ENCODE measurements around the gene U2AF2.

The U2AF2 gene

DNA sequence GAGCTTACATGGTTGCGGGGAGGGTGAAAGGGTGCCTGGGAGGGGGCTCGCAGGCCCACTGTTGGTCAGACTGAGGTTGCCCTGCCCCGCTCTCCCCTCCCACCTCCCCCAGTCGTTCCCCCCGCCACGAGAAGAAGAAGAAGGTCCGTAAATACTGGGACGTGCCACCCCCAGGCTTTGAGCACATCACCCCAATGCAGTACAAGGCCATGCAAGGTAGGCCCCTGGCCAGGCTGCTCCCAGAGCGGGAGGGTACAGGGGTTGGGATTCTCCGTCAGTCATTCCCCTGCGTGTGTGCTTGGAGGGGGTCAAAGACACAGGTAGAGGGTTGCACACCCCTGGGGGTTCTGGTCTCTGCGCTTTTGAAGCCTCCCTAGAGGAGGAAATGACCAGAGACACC lies 5.6 kb downstream of the U2AF2 start:
- no peak for DNase-seq

DNA sequence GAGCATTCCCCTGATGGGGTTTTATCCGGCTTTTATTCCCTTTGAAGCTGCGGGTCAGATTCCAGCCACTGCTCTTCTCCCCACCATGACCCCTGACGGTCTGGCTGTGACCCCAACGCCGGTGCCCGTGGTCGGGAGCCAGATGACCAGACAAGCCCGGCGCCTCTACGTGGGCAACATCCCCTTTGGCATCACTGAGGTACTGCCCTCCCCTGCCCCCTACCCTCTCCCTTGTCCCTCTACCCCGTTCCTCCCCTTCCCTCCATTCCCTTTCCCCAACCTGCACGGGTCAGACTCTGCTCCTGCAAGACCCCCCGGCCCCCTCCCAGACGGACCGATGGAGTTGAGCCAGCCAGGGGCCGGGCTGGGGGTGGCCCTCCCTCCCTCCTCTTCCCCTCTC lies 6.2 kb downstream of the U2AF2 start:
- DNase-seq, result no peak

DNA sequence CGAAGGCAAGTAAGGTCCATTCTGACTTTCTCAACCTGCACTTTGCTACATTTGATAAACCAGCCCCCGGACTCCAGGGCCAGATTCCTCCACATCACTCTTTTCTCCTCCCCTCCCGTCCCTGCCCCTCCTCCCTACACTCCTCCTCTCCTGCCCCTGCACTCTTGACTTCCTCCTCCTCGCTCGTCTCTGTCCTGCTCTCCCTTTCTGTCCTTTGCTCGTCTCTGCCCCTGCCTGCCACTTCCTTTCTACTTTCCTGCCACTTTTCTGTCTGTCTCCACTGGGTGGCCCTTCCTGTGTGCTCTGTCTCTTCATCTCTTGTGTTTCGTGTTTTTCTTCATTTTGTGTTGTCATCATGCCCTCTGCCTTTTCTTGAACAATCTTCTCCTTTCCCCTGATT lies 7.0 kb downstream of the U2AF2 start:
- DNase-seq, result no peak

DNA sequence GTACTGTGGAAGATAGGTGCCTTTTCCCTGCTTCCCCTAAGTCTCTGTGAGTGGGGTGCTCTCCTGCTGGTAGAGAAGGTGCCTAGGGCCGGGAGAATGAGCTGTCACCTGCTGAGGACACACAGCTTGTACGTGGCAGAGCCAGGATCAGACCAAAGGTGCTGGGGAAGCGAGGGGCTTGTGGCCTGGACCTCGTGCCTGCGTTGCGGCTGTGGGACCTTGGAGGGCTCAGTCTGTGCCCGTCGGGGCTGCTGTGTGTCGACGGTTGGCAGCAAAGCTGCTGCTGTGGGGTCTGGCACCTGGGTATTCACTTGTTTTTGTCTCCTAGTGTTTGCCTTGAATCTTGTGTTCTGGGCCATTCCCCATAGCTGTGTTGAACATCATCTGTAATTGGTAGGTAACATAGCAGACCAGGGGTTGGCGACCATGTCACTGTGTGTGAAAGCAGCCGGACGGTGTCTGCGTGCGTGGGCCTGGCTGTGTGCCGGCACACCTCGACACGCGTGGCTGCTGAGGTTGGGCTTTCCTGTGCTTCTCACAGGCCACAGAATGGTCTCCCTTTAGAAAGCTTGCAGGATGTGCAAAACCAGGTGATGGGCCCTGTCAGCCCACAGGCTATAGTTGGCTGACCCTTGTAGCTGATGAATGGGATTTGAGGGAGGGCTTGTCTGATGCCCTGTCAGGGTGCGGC lies 9.2 kb downstream of the U2AF2 start:
- no peak for DNase-seq

DNA sequence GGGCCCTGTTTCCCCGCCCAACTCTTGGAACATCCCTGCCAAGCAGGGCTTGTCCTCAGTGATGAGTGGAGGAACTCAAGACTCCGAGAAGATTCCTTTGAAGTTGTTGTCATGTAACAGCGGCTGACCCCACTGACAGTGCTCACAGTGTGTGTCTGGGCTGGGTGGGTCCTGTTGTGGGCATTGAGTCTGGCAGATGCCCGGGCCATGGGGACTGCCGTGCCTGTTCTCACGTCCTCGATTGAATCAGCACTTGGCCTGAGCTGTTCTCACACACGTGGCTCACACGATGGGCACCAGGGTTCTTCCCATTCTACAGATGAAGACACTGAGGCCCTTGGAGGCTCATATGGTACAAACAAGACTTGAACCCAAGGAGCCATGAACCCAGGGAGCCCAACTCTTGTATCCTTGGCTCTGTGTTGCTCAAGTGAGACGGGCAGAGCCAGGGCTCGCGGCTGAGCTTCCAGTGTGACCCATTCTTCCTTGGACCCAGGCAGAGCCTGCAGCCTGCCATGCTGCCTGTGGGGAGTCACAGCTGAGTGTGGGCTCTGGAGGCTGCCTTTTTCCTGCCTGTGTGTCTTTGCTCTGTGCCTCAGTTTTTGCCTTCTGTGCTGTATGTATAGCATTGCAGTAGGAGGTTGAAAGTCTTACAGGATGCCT lies 11.6 kb downstream of the U2AF2 start:
- no peak for DNase-seq

DNA sequence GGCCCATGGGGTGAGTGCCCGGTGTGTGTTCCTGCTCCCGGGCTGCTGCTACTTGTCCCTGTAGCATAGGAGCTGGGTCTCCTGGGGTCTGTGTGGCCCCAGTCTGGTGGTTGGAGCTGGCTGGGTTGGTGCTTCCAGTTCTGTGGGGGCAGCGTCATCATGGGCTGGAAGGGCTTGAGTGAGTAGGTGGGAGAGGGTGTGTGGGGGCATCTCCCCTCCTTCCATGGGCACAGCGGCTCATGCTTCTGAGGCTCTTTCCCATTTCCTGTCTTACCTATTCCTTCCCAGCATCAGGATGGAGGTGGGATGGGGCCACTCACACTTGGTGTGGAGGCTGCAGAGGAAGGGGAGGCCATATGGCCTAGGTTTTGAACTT lies 12.2 kb downstream of the U2AF2 start:
- DNase-seq, result no peak

DNA sequence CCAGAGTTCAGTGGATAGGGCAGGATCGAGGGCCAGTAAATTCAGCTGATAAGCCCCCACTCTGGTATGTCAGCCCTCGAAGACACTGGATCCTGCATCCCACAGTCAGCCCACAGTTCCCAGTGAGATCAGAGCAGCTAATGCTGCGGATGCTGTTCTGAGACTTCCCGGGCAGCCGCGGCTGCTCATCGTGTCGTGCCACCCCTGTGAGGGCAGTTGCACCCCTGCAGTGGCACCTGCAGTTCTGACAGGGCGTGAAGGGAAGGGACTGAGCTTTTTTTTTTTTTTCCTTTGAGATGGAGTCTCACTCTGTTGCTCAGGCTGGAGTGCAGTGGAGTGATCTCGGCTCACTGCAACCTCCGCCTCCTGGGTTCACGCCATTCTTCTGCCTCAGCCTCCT lies 12.7 kb downstream of the U2AF2 start:
- no peak for DNase-seq

DNA sequence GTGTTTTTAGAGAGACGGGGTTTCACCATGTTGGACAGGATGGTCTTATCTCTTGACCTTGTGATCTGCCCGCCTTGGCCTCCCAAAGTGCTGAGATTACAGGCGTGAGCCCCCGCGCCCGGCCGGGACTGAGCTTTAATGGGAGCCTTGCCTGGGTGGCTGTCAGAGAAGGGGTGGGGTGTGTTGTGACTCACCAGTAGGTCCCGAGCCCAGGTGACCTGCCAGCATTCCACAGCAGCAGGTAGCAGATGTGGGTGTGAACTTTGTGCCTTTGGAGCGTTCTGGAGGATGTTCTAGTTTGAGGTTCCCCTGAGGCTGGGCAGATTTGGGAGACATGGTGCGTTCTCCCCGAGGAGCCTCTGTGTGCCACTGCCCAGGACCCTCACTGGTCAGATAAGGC lies 13.1 kb downstream of the U2AF2 start:
- DNase-seq, result no peak

DNA sequence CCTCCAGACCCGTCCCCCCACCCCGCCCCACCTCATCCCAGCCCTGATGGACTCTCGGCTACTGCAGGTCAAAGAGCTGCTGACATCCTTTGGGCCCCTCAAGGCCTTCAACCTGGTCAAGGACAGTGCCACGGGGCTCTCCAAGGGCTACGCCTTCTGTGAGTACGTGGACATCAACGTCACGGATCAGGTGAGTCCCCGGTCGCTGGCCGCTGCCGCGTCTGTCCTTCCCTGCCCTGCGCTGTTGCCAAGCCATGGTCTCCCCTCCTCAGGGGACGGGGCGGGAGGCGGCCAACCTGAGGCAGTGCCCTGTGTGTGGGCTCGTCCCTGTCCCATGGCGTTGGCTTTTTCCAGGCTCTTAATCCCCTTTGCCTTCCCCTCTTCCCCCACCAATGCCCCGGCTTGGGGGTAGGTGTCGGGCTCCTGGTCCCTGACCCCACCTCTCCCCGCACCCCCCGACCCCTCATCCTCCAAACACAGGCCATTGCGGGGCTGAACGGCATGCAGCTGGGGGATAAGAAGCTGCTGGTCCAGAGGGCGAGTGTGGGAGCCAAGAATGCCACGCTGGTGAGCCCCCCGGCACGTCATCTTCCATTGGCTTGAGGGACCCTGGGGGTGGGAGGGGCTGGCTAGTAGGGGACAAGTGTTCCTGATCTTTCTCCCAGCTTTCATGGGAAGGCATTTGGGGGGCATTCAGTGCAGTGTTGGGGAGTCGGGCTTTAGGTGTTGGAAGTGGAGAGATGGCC lies 13.9 kb downstream of the U2AF2 start:
- DNase-seq, result no peak

DNA sequence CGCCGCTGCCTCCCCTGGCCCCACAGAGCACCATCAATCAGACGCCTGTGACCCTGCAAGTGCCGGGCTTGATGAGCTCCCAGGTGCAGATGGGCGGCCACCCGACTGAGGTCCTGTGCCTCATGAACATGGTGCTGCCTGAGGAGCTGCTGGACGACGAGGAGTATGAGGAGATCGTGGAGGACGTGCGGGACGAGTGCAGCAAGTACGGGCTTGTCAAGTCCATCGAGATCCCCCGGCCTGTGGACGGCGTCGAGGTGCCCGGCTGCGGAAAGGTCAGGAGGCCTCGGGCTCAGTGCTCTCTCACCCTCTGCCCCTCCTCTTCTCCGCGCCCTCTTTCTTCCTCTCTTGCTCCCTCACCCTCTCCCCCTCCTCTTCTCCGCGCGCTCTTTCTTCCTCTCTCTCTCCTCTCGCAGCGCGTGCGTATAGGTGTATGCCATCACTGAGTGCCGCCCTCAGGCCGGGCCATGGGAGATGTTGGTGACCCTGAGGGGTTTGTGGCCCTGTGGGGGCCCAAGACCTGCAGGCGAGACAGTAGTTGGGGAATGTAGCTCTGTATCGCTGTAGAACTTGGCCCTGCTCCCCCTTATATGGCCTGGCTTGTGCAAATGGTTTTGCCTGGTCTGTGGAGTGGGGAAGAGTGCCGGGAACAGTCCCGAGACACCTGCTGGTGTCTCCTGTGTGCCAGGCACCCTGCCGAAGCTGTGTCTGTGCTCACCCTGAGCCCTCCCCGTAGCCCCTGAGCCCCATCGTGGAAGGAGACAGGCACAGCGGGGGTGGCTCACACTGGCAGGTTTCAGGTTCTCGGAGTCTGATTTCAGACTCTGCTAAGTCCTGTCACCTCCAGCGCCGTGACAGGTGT lies 14.8 kb downstream of the U2AF2 start:
- DNase-seq, result no peak

DNA sequence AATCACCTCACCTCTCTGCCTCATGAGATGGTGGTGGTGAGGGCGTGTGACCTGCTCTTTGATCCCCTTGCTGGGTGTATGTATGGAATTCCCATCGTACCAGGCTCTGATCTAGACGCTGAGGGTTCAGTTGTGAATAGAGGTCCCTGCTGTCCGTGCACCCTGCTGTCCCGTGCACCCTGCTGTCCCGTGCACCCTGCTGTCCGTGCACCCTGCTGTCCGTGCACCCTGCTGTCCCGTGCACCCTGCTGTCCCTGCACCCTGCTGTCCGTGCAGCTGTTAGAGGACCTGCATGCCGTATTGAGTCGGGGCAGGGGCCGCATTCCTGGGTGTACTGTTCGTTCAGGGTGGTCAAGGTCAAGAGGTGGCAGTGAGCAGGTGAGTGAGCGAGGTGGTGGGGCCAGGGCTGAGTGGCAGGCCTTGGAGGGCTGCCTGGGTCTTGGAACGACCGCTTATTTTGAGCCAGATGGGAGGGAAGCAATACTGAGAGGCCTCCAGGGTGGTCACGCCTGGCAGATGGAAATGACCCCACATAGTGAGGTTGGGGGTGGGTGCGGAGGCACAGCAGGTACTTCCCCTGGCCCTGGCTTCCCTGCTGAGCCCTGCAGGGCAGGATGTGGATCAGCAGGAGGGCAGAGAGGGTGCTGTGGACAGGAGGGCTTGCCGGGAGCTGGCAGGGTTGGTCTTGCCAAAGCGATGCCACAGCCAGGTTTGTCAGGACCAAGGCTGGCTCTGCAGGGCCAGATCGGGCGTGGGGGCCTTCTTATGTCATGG lies 15.6 kb downstream of the U2AF2 start:
- no peak for DNase-seq

DNA sequence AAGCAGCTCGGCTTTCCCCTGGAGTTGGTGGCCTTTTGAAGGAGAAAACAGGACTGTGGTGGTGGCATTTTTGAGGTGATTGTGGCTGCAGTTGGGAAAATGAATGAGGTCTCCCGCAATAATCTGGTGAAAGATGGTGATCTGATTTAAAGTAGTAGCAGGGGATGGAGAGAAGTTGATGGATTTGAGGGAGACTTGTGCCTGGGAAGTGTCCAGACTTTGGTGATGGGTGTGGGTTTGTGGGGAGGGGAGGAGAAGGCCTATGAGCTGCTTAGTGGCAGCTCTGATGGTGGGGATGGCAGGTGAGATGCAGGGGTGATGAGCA lies 16.2 kb downstream of the U2AF2 start:
- DNase-seq, result no peak

DNA sequence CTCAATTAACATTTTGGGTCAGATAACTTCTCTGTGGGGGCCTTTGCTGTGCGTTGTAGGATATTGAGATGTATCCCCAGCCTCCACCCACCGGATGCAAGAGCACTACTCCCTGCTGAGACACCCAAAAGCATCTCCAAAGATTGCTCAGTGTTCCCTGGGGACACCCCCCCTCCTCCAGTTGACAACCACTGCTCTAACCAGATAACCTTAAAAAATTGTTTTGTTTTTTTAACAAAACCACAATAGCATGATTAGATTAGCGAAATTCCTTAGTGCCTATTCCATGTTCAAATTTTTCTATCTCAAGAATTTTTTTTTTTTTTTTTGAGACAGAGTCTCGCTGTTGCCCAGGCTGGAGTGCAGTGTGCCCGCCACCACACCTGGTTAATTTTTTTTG lies 17.6 kb downstream of the U2AF2 start:
- no peak for DNase-seq

DNA sequence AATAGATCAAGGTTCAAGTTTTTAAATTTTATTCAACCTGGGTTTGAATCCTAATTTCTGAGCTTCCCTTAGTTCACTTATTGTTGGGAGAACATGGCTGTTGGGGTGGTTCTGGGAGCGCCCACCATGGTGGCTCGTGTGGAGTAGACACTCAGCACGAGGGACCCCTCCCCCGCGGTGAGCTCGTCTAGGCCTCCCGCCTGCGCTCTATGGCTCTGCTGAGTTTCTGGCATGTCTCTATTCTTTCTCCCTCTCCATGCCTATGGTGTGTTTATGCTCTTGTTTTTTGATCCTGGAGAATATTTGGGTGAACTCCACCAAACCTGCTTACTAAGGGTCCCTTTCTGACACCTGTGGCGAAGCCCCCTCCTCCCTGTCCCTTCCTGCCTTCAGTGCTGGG lies 18.6 kb downstream of the U2AF2 start:
- DNase-seq, result no peak

DNA sequence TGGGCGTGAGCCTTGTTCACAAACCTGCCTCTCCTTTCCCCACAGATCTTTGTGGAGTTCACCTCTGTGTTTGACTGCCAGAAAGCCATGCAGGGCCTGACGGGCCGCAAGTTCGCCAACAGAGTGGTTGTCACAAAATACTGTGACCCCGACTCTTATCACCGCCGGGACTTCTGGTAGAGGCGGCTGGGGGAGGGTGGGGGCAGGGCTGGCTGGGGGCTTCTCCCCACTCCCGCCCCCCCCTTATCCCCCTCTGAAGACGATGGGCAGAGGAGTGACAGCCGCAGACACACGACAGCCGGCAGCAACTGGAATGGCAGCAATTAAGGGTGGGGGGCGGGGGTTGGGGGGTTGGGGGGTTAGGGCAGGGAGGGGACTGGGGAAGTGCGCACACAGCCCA lies 19.1 kb downstream of the U2AF2 start:
- no peak for DNase-seq

DNA sequence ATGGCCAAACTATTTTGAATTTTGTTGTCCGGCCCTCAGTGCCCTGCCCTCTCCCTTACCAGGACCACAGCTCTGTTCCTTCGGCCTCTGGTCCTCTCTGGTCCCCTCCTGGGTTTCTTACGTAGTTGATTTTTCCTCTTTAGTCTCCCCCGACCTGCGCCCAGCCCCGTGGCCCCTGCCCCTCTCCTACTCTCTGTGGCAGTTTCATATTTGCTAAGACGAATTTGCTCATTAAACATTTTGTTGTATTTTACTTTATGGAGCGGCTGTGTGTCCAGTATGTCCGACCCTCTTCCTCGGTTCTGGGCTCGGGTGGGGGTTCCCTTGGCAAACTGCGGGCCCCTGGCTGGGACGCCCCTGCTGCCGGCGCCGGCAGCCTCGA lies 19.6 kb downstream of the U2AF2 start:
- no peak for DNase-seq

DNA sequence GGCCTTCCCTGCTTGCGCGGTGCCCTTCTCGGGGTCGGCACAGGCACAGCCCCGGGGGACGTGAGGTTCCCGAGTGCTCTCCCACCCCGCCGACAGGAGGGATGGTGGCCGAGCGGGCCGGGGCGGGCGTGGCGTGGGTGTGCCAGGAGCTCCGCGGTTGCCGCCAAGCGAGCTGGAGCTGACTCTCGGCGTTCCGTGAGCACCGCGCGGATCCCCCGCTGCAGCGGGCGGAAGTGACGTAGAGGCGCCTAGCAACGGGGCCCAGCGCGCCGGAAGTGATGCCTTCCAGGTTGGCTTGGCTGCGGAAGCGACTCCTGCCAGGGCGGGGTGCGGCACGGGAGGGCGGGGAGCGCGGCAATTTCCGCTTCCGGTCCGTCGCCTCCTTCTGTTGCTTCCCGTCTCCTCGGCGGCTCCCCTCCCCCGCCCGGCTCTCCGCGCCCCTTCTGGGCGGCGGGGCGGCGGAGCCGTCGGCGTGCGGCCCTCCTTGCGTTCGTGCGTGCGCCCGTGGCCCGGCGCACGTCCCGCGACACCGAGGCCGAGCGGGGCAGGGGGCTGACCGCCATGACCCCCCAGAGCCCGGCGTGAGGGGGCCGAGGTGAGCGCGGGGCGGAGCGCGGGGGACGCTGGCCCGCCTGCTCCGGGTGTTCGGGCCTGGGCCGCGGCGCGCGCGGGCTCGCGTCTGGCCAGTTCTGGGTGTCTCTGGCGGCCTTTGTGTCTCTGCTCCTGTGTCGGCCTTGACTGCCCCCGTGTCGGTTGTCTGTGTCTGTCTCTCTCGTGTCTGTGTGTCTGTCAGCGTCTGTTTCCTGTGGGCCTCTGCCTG lies 20.2 kb downstream of the U2AF2 start, which contains the start of gene EPN1:
Gene EPN1 (plus strand): TSS at position 386 of the 820 bp plus-strand sequence. CDS start 3,402 bp downstream, outside the sequence.
- peak; percentile 96 for DNase-seq

DNA sequence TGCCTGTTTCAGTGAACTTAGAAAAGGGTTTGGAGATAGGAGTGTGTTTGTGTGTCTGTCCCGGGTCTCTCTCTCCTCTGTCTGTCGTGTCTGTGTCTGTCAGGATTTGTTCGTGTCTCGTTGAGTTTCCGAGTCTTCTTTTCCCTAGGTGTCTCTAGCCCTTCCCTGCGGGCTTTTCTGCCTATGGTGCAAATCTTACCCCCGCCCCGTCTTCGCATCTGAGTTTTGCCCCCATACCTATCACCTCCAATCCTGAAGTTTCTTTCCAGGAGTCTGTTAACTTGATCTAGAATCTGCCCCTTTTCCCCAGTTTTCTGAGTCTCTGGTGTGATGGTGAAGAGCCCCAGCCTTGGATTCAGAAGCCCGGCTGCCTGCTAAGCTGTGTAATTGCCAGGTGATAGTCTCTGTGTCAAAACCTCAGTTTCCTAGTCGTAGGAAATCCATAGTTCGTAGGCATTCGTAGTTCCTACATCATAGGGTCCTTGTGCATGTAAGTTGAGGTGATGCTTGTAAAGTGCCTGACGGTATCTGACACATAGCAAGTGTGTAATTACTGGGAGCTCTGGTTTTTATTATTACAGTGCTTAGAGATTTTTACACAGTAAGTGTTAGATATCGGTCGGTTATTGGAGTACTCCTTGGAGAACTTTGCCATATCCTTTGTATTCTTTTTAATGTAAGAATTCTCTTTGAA lies 21.0 kb downstream of the U2AF2 start:
- no peak for DNase-seq

DNA sequence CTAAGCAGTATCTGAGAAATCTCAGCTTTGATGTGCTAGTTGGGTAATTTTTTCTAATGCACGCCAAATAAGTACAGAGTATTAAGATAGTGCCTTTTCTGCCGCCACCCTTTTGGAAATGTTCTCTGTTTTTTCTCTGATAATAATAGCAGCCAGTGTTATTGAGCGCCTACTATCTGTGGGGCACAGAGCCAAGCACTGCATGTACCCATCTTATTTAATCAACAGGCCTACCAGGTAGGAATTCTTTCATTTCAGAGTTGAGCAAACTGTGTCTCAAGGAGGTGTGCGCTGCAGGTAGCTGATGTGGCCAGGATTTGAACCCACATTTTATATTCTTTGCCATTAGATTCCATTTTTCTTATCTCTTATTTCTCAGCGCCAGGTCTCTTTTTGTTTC lies 21.5 kb downstream of the U2AF2 start:
- no peak for DNase-seq

DNA sequence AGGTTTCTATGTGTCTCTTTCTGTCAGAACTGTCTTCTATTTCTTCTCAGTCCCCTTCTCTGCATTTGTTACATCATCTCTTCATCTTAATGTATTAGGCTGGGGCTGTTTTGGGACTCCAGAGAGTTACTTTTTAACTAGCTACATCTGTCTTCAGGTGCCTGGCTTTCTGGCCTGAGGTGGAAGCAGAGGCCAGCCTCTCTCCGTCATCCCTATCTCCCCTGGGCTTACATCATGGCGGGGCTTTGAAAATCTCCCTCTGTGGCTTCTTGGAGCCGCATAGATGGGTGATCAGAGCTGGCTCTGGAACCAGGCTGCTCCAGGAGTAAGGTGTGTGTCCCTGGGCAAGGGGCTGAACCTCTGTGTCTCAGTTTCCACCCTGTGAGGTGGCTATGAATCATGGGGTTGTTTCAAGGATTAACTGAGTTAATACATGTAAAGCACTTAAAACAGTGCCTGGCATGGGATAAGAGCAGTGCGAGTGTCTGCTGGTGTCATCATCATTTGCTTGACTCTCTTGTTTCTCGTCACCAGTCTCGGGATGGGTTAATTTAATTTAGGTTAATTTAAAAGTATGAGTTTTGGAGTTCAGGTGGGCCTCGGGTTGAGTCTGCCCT lies 22.2 kb downstream of the U2AF2 start:
- DNase-seq, result no peak

Measured in inflammatory macrophage treated with lipopolysaccharide for 4 hours (primary cell).